Activated naive CD4-positive, alpha-beta T cell treated with anti-CD3 and anti-CD28 coated beads, Interleukin-2, amount 50 U/mL, for 24 hours (primary cell): ENCODE results near the gene CRY2.

Source experiments
- H3K27ac Mint-ChIP-seq: one replicate; pipeline ENCODE4 v1.8.0; 2021; ENCODE audit warnings: mild to moderate bottlenecking, mixed read lengths
- H3K27me3 Mint-ChIP-seq: one replicate; pipeline ENCODE4 v1.8.0; 2021; ENCODE audit warnings: mixed read lengths
- H3K36me3 Mint-ChIP-seq: one replicate; pipeline ENCODE4 v1.8.0; 2021; ENCODE audit warnings: mixed read lengths
- H3K4me1 Mint-ChIP-seq: one replicate; pipeline ENCODE4 v1.8.0; 2021; ENCODE audit warnings: mixed read lengths
- H3K4me3 Mint-ChIP-seq: one replicate; pipeline ENCODE4 v1.8.0; 2021; ENCODE audit warnings: mild to moderate bottlenecking, mixed read lengths
- H3K9me3 Mint-ChIP-seq: one replicate; pipeline ENCODE4 v1.8.0; 2021; ENCODE audit warnings: mixed read lengths

CRY2 gene

GRCh38 chr11:45877845-45878244 lies 30.6 kb downstream of the CRY2 start:
- no peak overlapping the region for H3K27ac Mint-ChIP-seq
- H3K27me3 Mint-ChIP-seq: no peaks in the 10 kb centered on the region
- H3K9me3 Mint-ChIP-seq: no peaks in the 10 kb centered on the region
- peaks cover 23% of the 10 kb centered on the region for H3K36me3 Mint-ChIP-seq
- H3K4me1 Mint-ChIP-seq: no peaks in the 10 kb centered on the region
- H3K4me3 Mint-ChIP-seq: no peak overlapping the region

GRCh38 chr11:45879803-45880686 lies 32.8 kb downstream of the CRY2 start:
- Mint-ChIP-seq H3K36me3 (peaks cover 14% of the 10 kb centered on the region), H3K4me1 (peaks cover 6% of the 10 kb centered on the region), H3K4me3 (no peak overlapping the region), H3K27ac (no peak overlapping the region), H3K9me3 (no peaks in the 10 kb centered on the region), H3K27me3 (peaks cover 3% of the 10 kb centered on the region)

DNA sequence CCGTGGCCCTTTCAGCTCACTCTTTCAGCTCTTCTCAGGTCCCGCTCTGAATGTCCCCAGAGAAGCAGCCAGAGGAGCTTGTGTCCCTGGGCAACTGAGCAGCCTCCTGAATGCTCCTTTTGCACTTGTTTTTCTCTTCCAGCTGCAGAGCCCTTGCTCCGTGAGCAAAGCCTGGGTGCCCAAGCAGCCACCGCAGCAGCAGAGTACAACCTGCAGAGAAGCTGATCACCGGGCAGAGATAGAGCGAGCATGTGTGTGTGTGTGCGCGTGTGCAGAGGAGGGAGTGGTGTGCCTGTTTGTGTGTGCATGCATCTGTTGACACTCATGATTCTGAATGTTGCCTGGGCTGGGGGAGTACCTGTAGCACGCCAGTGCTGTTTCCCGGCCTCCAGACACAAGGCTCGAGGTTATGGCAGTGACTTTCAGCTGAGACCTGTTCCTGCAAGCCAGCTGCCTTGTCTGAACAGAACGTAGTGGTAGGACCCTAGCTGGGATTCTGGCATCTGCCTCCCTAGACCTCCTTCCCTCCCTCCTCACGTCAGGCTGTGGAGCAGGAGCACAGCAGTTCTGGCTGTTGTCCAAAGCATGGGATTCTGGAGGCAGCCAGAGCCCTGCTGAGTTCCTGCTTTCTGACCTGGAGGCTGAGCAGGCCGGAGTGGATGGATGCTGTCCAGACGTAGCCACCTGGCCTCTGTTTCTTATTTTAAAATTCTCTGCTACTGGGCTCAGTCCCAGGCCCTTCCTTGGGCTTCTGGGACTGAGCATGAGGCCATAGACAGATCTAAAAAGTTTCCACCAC lies 33.7 kb downstream of the CRY2 start:
- H3K9me3 Mint-ChIP-seq: no peaks in the 10 kb centered on the region
- H3K4me3 Mint-ChIP-seq: no peak overlapping the region
- peaks cover 3% of the 10 kb centered on the region for H3K27me3 Mint-ChIP-seq
- peaks cover 14% of the 10 kb centered on the region for H3K36me3 Mint-ChIP-seq
- no peak overlapping the region for H3K27ac Mint-ChIP-seq
- H3K4me1 Mint-ChIP-seq: peaks cover 10% of the 10 kb centered on the region

- no peak overlapping the region for H3K27ac Mint-ChIP-seq
- peaks cover 10% of the 10 kb centered on the region for H3K4me1 Mint-ChIP-seq
- H3K36me3 Mint-ChIP-seq: peaks cover 10% of the 10 kb centered on the region
- peaks cover 3% of the 10 kb centered on the region for H3K27me3 Mint-ChIP-seq
- H3K9me3 Mint-ChIP-seq: no peaks in the 10 kb centered on the region
- no peak overlapping the region for H3K4me3 Mint-ChIP-seq
These were observed 34.6 kb downstream of the CRY2 start for GRCh38 chr11:45881708-45882368.

DNA sequence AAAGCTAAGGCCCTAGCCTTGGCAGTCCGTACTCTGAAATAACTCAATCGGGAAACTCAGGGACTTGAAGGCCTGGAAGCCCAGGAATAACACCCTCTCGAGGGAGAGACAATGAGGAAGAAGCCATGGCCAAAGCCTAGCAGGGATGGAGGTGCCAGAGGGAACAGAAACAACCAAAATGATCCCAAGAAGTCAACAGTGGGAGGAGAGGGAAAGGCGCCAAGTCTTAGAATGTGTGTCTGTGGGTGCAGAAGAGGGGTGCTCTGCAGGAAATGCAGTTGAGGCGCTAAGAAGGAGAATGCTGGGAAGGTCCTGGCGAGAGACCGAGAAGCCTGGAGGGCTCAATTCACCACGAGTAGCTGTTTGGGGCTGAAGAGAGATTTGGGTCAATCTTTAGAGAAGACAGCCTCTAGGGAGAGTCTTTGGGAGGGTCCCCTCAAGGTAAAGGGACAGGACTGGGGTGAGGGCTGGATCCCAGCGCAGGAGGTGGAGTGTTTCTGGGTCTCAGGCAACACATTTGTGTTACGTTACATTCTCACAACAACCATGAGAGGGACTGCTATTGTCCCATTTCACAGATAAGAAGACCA lies 37.4 kb downstream of the CRY2 start:
- Mint-ChIP-seq H3K27ac (no peak overlapping the region), H3K4me3 (peak overlapping the region; percentile 83), H3K27me3 (peaks cover 3% of the 10 kb centered on the region), H3K4me1 (peaks cover 10% of the 10 kb centered on the region), H3K36me3 (peaks cover 6% of the 10 kb centered on the region), H3K9me3 (no peaks in the 10 kb centered on the region)

DNA sequence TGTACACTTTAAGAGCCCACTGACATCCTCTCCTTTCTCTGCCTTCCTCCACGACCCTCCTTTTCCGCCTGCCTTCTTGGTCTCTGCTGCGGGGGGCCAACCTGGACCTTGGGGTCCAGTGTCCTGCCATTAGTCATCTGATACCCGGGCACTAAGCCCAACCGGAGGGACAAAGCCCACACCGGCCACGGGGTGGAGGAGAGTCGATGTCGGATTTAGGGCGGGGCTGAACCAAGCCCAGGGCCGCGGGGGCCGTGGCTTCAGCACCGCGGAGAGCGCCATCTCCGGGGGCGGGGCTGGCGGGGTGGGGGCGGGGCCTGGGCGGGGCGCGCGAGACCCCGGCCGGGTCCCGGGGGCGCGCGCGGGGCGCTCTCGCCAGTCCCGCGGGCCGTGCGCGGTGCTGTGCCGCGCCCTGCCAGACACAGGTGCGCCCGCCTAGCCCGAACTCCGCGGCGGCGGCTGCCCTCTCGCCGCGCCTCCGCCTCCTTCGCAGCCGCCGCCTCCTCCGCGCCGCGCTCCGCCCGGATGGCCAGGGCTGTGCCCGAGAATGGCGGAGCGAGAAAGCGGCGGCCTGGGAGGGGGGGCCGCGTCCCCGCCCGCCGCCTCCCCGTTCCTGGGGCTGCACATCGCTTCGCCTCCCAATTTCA lies 38.1 kb downstream of the CRY2 start, which contains the start of gene MAPK8IP1:
TSS of gene MAPK8IP1 (plus strand) at position 378 of the 647 bp plus-strand sequence. CDS start at position 548, 170 bp downstream.
- H3K4me3 Mint-ChIP-seq: peak within 1 kb of the TSS; percentile 83
- peaks cover 3% of the 10 kb centered on the region for H3K27me3 Mint-ChIP-seq
- H3K4me1 Mint-ChIP-seq: peaks cover 10% of the 10 kb centered on the region
- H3K36me3 Mint-ChIP-seq: peaks cover 4% of the 10 kb centered on the region
- no peaks in the 10 kb centered on the region for H3K9me3 Mint-ChIP-seq
- H3K27ac Mint-ChIP-seq: peak within 1 kb of the TSS; percentile 55

GRCh38 chr11:45885921-45886721 lies 38.8 kb downstream of the CRY2 start:
- Mint-ChIP-seq H3K27me3 (peaks cover 3% of the 10 kb centered on the region), H3K9me3 (no peaks in the 10 kb centered on the region), H3K27ac (no peak overlapping the region), H3K36me3 (peaks cover 2% of the 10 kb centered on the region), H3K4me1 (peaks cover 10% of the 10 kb centered on the region), H3K4me3 (no peak overlapping the region)

DNA sequence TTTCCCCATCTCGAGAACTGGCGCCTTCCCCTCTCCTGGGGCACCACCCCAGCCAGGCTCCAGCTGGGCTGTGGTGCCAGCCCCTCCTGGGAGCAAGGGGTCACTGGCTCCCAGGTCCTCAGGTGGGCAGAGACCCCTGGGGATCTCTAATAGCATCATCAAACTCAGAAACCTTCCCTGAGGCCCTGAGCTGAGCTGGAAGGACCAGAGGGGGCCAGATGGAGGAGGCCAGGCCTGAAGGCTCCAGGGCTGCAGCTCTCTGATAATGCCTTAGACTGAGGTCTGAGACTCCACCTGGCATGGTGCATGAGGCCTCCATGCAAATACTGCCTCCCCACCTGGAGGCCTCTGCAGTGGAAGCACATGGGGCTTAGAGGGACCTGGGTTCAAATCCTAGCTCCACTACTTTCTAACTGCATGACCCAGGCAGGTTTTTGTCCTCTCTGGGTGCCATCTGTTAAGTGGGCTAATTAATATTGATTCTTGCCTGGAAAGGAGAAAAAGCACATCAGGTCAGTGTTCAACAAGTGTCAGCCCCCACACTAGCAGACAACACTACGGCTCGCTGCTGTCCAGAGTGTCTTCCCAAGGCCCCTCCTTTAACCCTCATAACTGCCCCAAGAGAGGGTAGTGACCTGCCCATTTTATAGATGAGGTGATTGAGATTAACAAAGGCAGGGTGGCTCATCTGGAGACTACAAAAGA lies 39.7 kb downstream of the CRY2 start:
- peaks cover 2% of the 10 kb centered on the region for H3K36me3 Mint-ChIP-seq
- H3K4me3 Mint-ChIP-seq: no peak overlapping the region
- peaks cover 10% of the 10 kb centered on the region for H3K4me1 Mint-ChIP-seq
- no peak overlapping the region for H3K27ac Mint-ChIP-seq
- peaks cover 3% of the 10 kb centered on the region for H3K27me3 Mint-ChIP-seq
- H3K9me3 Mint-ChIP-seq: no peaks in the 10 kb centered on the region

GRCh38 chr11:45887587-45887986 lies 40.3 kb downstream of the CRY2 start:
- Mint-ChIP-seq H3K36me3 (peaks cover 2% of the 10 kb centered on the region), H3K9me3 (no peaks in the 10 kb centered on the region), H3K27ac (no peak overlapping the region), H3K4me3 (no peak overlapping the region), H3K27me3 (peaks cover 3% of the 10 kb centered on the region), H3K4me1 (peaks cover 10% of the 10 kb centered on the region)

- Mint-ChIP-seq H3K4me3 (no peak overlapping the region), H3K27me3 (peaks cover 3% of the 10 kb centered on the region), H3K9me3 (no peaks in the 10 kb centered on the region), H3K27ac (no peak overlapping the region), H3K4me1 (peaks cover 7% of the 10 kb centered on the region), H3K36me3 (peaks cover 2% of the 10 kb centered on the region)
These were observed 42.3 kb downstream of the CRY2 start for GRCh38 chr11:45889555-45889954.

GRCh38 chr11:45889966-45890365 lies 42.7 kb downstream of the CRY2 start:
- no peak overlapping the region for H3K27ac Mint-ChIP-seq

GRCh38 chr11:45890886-45891550 lies 43.7 kb downstream of the CRY2 start:
- no peaks in the 10 kb centered on the region for H3K36me3 Mint-ChIP-seq
- peaks cover 11% of the 10 kb centered on the region for H3K27me3 Mint-ChIP-seq
- H3K27ac Mint-ChIP-seq: no peak overlapping the region
- no peaks in the 10 kb centered on the region for H3K9me3 Mint-ChIP-seq
- no peak overlapping the region for H3K4me3 Mint-ChIP-seq
- no peaks in the 10 kb centered on the region for H3K4me1 Mint-ChIP-seq

More at GRCh38 chr11:45889966-45890365, 42.7 kb downstream of the CRY2 start:
- Mint-ChIP-seq H3K27me3 (peaks cover 5% of the 10 kb centered on the region), H3K4me1 (peaks cover 3% of the 10 kb centered on the region), H3K9me3 (no peaks in the 10 kb centered on the region), H3K36me3 (peaks cover 2% of the 10 kb centered on the region), H3K4me3 (no peak overlapping the region)

- H3K27ac Mint-ChIP-seq: no peak overlapping the region
- H3K9me3 Mint-ChIP-seq: no peaks in the 10 kb centered on the region
- no peaks in the 10 kb centered on the region for H3K4me1 Mint-ChIP-seq
- peaks cover 12% of the 10 kb centered on the region for H3K27me3 Mint-ChIP-seq
- H3K4me3 Mint-ChIP-seq: no peak overlapping the region
- H3K36me3 Mint-ChIP-seq: no peaks in the 10 kb centered on the region
These were observed 45.6 kb downstream of the CRY2 start for GRCh38 chr11:45892856-45893255.
